GM19397 (cell line): ENCODE results near the gene TMEM269.
"Not testable (repeated sequence)": the region's sequence is repeated elsewhere in the genome, so short reads cannot be mapped to it uniquely, and the experiment has no call there.

Source experiments
- ATAC-seq: cut with Tn5 transposase; IDR thresholded peaks from one replicate; pipeline ENCODE4 v1.9.1; 2021; ENCODE audit warnings: mild to moderate bottlenecking, moderate library complexity; ENCODE audit not compliant: unreplicated experiment

TMEM269 gene

DNA sequence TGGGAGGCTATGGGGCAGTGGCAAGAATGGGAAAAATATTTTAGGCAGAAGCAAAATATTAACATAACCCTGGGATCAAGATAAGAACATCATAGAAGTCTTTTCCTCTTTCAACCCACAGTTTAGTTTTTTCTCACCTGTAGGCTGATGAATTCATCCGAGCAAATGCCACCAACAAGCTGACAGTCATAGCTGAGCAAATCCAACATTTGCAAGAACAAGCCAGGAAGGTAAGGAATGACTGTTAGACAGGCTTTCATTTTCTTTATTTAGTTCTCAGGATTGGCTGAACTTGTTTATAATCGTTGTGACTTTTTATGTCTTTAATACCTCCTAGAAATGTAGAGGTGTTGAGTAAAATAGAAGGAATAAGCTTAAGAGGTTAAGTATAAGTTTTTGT, 11.4 kb upstream of the TMEM269 start:
- ATAC-seq: no peak

DNA sequence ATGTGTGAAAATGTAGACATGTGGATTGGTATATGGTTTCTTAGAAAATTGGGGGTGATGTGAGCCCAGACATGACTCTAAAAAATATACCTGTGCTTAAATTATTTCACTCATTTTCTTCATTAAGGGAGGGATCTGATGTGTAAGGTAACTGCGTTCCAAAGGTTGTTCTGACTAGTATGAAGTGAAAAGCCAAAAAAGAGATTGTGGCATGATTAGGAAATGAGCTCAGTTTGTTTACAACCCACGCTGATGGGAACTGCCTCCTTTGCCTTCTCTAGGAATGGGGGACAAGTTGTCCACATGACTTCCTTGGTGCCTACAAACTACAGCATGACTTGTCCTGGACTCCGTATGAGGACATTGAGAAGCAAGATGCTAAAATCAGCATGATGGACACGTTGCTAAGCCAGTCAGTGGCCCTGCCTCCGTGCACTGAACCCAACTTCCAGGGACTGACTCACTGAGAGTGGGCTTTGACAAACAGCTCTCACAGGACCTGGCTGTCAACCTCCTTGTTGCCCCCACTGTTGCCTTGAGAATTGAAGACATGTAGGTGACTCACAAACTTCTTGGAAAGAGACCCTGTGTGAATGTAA, 9.8 kb upstream of the TMEM269 start:
- no peak for ATAC-seq

DNA sequence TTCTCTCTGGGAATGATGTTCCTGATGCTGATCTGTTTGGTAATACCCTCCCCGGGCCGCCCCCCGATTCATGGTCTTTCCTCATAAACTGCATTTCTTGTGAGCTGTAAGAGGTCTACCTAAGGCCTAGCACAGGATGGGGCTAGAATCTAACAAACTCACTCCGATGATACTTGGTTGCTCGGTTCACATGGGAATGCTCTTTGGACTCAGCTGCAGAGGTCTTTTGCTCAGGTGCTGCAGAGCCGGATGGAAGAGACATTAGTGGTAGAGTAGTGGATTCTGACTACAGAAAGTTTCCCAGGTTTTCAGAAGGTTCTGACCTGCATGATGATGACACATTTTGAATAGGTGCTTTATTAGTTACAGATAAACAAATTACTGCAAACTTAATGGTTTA, 8.3 kb upstream of the TMEM269 start:
- ATAC-seq: no peak

DNA sequence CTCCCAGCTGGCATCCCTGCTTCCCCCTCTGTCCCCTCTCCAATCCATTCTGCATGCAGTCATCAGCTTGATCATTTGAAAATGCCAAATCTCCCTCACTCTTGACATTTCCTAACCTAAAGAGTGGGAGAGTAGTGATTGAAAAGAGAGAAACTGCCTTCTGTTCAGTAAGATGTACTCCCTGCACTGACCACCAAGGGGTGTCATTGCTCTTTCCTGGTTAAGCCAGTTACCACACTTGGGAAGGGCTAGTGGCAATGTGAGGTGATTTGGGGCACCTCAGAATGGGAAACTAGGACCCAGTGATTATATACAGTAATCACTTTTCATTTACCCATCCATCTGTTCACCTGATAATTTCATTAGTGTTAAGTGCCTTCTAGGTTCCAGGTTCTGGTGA, 6.9 kb upstream of the TMEM269 start:
- ATAC-seq: no peak

DNA sequence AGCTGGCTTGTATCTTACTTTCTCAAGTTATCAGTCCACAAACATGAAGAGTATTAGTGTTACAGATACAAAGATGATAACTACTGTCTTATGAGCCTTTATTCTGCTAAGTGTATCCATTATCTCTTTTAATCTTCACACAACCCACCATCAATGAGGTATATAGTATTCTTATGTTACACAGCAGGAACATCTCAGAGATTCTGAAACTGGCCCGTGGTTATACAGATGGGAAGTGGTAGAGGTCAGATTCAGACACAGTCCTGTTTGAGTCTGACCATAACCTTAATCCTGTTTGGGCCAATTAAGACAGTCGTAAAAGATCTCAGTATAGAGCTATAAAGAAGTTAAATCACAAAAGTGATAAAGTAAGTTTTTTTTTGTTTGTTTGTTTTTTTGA, 5.1 kb upstream of the TMEM269 start:
- ATAC-seq: no peak

DNA sequence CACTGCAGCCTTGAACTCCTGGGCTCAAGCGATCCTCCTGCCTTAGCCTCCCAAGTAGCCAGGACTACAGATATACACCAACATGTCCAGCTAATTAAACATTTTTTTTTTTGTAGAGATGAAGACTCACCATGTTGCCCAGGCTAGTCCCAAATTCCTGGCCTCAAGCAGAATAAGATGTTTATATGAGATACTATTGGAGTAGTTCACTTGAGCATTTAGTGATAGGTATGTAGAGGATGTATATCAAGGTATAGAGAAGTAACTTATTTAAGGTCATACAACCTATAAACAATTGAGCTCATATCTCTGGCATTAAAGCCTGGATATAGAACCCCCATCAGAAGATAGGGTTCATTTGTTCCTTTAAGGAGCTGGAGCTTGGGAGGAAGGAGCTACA, 4.6 kb upstream of the TMEM269 start:
- ATAC-seq: no peak

DNA sequence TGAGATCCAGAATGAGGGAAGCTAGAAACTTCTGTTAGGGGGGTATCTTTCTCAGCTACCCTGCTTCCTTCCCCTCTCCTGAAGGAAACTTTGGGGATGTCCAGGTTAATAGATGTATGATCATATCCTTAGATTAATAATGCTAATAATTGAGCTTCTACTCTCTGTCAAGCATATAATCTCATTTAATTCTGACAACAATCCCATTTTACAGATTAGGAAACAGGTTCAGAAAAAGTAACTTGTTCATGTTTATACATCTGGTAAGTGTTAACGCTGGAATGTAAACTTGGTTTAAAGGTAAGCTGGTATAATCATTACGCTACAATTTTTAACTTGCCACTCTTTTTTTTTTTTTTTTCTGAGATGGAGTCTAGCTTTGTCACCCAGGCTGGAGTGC, 1.7 kb upstream of the TMEM269 start:
- ATAC-seq: no peak

DNA sequence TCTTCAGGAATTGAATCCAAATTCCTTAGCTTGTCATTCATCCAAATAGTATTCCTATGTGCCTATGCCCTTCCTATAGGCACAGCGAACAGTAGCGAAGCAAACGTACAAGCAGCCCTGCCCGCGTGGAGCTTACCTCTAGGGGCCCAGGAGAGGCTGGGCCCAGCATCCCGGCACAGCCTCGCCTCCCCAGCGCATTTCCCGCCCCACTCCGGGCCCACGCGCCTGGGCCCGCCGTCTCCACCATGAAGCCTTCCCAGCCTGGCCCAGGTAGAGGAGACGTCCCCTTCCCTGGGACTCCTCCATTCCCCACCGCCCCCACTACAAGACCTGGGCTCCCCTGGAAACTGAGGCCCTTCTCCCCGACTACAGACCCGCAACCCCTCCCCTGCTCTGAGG, 245 bp upstream of the TMEM269 start:
- ATAC-seq: no peak

DNA sequence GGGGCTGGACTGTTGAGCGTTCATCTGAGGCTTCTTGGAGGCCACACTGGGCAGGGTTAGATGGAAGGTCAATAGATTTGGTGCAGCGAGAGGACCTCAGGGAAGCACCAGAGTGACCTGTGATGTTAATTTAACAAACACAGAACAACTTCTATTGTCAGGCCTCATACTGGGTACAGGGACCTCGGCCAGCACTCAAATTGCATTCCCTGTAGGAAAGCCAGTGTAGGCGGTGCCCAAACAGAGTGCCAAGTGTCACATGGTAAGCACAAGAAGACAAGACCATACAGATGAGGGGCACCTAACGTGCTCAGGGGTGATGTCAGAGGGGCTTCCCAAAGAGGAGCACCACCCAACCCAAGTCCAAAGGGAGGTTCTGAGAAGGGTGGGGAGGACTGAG, 1.3 kb downstream of the TMEM269 start:
- ATAC-seq: no peak

DNA sequence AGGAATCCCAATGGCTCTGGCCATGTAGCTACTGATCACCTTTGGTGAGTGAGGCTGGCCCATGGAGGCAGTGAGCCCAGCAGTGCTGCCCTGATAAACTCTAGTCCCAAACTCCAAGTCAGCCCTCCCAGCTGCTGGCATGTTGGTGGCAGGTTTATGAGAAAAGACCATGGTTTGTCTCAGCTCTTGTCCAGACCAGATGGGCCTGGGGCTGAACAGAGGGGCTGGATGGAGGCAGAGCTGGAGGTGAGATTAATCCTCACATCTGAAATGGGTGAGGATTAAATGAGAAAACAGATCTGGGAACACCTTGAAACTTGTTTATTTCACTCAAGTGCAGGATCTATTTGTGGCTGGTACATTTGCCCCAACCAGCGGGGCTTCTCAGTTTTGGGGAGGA, 3.2 kb downstream of the TMEM269 start:
- ATAC-seq: no peak

DNA sequence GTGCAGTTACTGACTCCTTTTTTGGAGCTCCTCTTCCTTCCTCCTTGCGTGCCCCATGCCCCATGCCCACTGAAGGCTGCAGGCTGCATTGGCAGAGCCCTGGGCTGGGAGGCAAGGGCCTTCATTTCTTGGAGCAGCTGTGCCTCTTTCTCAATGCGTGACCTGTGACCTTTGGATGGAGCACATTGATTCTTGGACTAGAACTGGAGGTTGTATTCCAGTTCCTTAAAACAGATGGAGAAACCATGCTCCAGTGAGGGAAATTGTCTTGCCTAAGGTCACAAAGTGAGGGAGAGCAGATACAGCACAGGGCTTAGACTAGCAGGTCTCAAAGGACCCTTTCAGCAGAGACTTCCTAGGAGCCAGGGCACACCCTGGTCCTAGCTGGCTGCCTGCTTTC, 9.0 kb downstream of the TMEM269 start:
- ATAC-seq: no peak

DNA sequence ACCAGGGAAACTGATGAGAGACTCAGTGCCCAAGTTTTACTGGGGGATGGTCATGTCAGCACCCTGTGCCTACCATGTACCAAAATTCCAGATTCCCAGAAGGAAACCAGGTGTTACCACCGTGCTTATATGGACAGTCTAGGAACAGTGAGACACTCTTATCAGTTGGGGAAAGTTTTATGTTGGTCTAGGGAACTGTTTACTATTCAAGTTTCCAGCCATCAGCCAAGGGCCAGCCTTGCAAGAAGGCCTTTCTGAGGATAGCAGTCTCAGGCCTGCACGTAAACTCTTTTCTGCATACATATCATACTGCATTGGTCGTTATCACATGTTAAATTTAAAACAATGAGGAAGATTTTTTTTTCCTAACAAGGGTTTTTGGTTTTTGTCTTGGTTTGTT, 12.6 kb downstream of the TMEM269 start:
- no peak for ATAC-seq

DNA sequence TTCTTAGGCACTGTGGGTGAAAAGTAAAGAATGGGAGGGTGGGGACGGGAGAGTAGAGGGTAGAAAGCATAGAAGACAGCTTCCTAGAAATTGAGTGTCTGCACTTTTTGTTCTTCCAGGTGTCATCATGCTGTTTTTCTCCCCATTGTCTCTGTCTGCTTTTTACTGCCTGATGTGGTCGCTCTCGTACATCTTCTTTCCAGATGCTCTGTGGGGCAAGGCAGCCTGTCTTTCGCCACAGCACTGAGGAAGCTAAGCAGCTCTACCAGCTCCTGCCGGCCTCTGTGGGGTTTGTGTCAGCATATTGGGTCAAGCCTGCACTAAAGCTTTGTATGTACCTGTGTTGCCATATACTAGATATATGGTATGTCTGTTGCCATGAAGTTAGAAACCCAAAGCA, 13.2 kb downstream of the TMEM269 start:
- ATAC-seq: no peak

DNA sequence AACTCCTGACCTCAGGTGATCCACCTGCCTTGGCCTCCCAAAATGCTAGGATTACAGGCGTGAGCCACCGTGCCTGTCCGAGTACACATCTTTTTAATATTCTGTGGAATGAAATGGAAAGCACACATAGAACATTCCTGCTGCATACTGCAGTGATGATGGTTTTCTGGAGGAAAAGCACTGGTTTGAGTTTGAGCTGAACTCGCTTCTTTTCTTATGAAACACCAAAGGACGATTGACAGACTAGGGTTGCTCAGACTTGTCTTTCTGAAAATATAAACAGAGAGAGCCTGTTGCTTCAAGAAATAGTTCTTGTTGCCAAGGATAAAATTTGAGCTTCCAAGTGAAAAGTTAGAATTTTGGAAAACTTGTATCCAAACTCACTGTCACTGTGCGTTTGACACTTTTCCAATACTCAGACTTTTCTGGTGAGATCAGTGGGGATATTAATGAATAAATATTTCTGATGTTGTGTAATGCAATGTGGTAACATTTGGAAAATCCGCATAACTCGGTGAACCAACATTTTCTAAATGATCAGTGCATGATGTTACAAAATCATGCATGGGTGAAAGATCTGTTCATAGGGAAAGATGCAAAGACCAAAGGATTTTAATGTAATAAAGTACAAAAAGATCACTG, 17.2 kb downstream of the TMEM269 start:
- ATAC-seq: no peak

DNA sequence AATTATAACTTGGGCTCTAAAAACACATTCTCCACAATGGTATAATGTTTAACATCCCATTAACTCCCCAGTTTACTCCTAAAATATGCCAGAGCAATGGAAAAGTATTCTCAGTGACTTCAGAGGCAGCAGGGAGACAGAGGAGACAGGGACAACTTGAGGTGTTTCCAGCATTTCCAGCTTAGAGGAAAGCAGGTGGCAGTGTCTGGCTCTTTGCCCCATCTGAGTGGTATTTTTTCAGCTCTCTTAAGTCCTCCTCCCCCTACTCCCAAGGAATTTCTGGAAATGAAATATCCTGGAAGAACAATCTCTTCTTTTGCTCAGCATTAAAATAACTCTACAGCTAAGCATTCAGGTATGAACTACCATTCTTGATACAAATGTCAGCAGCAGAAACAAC, 21.4 kb downstream of the TMEM269 start:
- ATAC-seq: no peak

DNA sequence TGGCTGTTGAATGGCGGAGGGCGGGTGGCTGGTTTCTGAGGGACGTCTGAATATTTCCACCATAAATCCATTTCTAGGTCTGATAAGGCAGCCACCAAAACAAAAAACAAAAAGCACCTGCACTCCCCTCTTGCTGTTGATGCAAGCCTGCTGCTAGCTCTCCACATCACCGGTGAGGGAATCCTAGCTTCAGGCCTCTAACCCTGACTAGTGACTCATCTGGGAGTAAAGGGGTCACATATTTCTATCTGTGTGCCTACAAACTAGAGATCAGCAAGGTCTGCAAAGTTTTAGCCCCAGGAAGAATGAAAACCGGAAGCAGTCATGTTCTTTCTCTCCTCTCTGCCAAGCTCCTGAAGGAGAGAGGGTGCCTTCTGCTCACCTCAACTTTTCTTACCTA, 21.8 kb downstream of the TMEM269 start:
- no peak for ATAC-seq

DNA sequence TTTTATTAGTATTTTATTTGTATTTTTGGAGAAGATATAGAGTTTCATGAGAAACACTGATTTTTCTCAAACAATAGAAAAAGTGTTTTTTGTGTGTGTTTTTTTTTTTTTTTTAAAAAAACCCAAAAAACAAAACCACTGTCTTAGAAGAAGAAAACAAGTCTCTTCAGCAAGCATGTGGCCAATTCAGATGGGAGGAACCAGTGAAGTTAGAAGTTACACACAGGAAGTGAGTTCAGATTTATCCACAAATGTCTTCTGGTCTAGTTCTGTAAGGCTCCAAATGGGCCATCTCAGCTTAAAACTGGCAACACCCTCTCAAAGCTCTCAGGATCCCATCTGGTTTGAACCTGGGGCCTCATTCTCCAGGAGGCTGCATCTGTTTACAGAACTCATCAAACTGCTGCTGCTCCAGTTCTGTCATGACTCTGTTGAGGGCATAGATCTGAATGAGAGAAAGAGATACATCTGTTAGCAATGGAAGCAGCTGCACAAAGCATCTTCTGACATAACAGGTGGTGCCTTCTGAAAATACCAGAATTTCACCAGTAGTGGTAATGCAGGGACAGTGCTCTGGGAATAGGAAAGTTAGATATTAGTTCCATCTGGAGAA, 22.4 kb downstream of the TMEM269 start:
- no peak for ATAC-seq

DNA sequence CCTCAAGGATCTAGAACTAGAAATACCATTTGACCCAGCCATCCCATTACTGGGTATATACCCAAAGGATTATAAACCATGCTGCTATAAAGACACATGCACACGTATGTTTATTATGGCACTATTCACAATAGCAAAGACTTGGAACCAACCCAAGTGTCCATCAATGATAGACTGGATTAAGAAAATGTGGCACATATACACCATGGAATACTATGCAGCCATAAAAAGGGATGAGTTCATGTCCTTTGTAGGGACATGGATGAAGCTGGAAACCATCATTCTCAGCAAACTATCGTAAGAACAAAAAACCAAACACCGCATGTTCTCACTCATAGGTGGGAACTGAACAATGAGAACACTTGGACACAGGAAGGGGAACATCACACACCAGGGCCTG, 30.0 kb downstream of the TMEM269 start:
- not testable (repeated sequence) for ATAC-seq

DNA sequence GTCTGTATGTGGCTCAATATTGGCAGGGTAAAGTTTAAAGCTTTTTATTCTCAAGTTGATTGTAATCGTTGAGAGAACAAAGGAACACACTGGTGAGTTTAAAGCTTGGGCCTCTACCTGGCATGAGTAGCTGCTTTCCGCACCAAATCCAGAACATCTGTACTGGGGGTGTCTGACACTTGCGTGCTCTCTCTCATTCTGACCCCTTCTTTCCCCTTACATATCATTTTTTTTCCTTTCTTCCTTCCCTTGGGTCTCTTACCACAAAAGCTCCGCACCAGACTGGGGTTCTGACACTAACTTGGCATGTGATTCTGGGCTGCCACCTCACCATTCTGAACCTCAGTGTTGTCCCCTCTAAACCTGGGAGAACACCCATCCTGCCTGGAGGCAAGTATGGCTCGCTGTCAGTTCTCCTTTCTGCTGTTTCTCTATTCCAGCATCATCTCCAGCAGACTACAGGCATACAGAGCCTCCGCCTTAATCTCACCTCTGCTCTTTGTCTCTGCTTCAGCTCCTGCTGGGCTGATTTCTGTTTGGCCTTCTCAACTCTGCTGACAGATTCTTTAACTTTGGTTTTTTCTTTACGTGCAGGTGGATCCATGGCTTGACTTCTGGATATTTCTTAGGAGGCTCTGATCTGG, 31.3 kb downstream of the TMEM269 start:
- ATAC-seq: no peak

DNA sequence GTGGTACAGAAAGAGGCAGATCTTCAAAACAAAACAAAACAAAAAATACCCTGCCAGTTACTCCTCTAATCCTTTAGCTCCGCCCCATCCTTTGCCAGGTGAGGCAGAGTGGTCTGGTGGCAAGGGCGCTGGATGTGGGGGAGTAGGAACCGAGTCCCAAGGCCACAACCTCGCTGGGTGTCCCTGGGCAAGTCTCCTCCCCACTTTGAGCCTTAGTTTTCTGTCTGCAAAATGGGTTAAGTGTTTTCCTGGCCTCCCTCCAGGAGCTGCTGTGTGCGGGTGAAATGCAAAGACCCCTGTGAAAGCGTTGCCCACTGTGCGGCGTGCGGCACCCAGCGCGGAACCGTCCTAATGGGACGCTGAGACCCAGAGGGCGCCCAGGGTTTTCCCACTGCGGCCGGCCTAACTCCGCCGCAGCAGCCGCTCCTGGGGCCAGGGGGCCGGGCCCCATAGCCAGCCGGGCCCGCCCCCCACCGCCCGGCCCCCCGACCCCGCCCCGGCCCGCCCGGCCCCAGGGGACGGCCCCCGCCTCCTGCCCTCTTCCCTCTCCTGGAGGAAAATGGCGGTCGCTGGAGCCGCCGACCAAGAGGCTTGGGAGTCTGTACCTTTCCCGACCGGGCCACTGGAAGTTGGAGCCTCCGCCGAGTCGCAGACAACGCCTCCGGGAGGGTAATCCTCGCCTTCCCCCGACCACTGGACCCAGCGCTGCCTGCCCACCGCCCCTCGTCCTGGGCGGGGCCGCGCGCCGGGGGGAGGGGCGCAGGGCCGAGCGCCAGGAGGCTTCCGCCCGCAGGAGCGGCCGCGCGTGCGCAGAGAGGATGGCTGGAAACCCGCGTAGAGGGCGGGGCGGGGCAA, 32.0 kb downstream of the TMEM269 start, which contains the start of the genes ERMAP and SVBP:
TSS of gene ERMAP (plus strand) at position 538 of the 855 bp plus-strand sequence. CDS start 13,327 bp downstream, outside the sequence.
TSS of gene SVBP (minus strand) at position 813 of the 855 bp plus-strand sequence. CDS start 853 bp downstream, outside the sequence.
- peak; percentile 80 for ATAC-seq

DNA sequence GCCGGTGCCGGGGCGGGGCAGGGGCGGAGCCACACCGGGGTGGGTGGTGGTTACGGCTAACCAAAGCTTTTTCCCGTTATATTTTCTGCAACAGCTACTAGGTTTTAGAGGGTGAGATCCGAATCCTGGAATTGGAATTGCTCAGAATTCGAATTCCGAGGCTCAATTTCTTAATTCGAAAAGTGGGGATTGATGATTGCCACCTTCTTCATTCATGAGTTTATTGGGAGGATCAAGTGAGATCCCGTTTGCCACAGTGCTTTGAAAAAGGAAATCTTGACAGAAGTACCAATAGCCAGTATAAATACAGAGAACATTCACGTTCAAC, 32.6 kb downstream of the TMEM269 start:
- ATAC-seq: no peak
